ENCODE results near the gene CABS1. TPM values are rescaled to one million over a fixed set of nuclear protein-coding genes. Genes with fewer than 3 reads are reported as not detected.
A peak's percentile ranks its signal among the peaks of the same experiment; 100 is the strongest.

CABS1 gene
- total RNA-seq, 1 experiment from 2014 or later = not detected

DNA sequence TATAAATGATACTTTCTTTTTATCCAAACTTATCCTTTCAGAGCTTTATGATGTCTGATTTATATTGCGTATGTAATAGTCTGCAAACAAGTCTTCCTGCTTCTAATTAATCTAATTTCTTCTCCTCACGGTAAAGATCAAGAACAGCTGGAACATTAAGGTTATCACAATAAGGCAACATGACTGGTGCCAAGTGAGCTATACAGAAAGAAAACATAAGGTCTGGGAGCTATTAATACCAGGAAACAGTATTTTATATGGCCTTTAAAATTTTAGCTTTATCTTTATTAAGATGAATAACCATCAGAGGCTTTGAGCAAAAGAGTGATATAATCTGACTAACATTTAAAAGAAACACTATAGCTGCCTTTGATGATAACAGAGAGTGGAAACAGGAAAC, 28.7 kb upstream of the CABS1 start:
- Histone ChIP-seq H3K79me2 (ENCODE audit: low read length) (no peaks in the 10 kb centered on the region), H3K27me3 (ENCODE audit: low read length) (no peaks in the 10 kb centered on the region), H3K9me2 (replicated peaks; ENCODE audit: insufficient read depth, low read length) (no peaks in the 10 kb centered on the region), H3K4me2 (ENCODE audit: low read depth, low read length, poor library complexity, severe bottlenecking) (no peak overlapping the region), H3K4me3 (ENCODE audit: low read length) (no peak overlapping the region), H3K9ac (ENCODE audit: low read length) (no peak overlapping the region), H3K36me3 (ENCODE audit: insufficient read depth, low read length) (no peaks in the 10 kb centered on the region), H2AFZ (ENCODE audit: low read length) (no peak overlapping the region), H4K20me1 (ENCODE audit: insufficient read depth, low read depth, low read length) (no peaks in the 10 kb centered on the region), H3K4me1 (ENCODE audit: low read length) (no peaks in the 10 kb centered on the region), H3K9me3 (ENCODE audit: low read length) (no peaks in the 10 kb centered on the region), H3K27ac (ENCODE audit: low read length) (no peak overlapping the region)
- no peak for DNase-seq

DNA sequence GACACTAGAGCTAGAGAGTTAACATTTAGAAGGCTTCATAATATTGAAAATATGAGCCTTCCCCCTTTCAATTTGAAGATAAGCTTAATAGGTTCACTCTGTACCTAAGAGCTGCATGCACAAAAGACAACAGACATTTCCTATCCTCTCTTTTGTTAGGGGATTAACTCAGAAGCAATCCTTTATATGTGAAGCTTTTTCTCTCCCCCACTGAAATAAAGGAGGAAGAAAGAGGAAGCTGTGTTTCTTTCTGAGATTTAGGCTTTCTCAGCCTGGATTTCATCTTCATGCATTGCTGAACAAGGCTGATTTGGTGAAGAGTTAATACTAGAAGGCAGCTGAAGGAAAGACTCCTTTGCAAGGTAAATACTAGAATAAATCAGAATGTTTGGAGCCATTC, 21.0 kb upstream of the CABS1 start:
- Histone ChIP-seq H2AFZ (ENCODE audit: low read length) (no peak overlapping the region), H3K4me3 (ENCODE audit: low read length) (no peak overlapping the region), H3K9ac (ENCODE audit: low read length) (no peak overlapping the region), H3K4me2 (ENCODE audit: low read depth, low read length, poor library complexity, severe bottlenecking) (no peak overlapping the region), H3K79me2 (ENCODE audit: low read length) (no peaks in the 10 kb centered on the region), H3K9me2 (replicated peaks; ENCODE audit: insufficient read depth, low read length) (no peaks in the 10 kb centered on the region), H3K9me3 (ENCODE audit: low read length) (no peaks in the 10 kb centered on the region), H3K27me3 (ENCODE audit: low read length) (no peaks in the 10 kb centered on the region), H4K20me1 (ENCODE audit: insufficient read depth, low read depth, low read length) (no peaks in the 10 kb centered on the region), H3K4me1 (ENCODE audit: low read length) (no peaks in the 10 kb centered on the region), H3K27ac (ENCODE audit: low read length) (no peak overlapping the region), H3K36me3 (ENCODE audit: insufficient read depth, low read length) (no peaks in the 10 kb centered on the region)
- peak; percentile 9 for DNase-seq

DNA sequence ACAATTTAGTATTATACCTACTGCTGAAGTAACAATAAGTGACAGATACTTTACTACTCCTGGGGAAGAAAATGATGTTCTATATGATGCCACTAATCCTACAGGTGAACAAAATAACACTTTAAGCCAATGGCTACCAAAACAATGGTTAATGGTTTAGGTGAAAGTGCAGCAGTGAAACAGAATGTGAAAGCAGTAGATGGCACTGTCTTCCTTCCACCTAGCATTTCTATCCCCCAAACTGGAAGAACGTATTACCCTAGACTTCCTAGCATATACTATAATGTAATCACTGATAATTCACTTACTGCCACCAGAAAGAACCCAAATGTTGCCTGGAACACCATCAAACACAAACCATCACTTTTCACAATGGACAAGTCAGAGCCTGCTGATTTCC, 18.9 kb upstream of the CABS1 start:
- no peak overlapping the region for H3K4me2 ChIP-seq (ENCODE audit: low read depth, low read length, poor library complexity, severe bottlenecking)
- H3K79me2 ChIP-seq (ENCODE audit: low read length) = no peaks in the 10 kb centered on the region
- no peak overlapping the region for H3K4me3 ChIP-seq (ENCODE audit: low read length)
- no peak overlapping the region for H2AFZ ChIP-seq (ENCODE audit: low read length)
- H3K27me3 ChIP-seq (ENCODE audit: low read length) = no peaks in the 10 kb centered on the region
- no peaks in the 10 kb centered on the region for H3K4me1 ChIP-seq (ENCODE audit: low read length)
- H3K9me3 ChIP-seq (ENCODE audit: low read length) = no peaks in the 10 kb centered on the region
- peak; percentile 42 for DNase-seq
- H3K9ac ChIP-seq (ENCODE audit: low read length) = no peak overlapping the region
- H3K36me3 ChIP-seq (ENCODE audit: insufficient read depth, low read length) = no peaks in the 10 kb centered on the region
- H4K20me1 ChIP-seq (ENCODE audit: insufficient read depth, low read depth, low read length) = no peaks in the 10 kb centered on the region
- no peaks in the 10 kb centered on the region for H3K9me2 ChIP-seq (replicated peaks; ENCODE audit: insufficient read depth, low read length)
- H3K27ac ChIP-seq (ENCODE audit: low read length) = no peak overlapping the region

DNA sequence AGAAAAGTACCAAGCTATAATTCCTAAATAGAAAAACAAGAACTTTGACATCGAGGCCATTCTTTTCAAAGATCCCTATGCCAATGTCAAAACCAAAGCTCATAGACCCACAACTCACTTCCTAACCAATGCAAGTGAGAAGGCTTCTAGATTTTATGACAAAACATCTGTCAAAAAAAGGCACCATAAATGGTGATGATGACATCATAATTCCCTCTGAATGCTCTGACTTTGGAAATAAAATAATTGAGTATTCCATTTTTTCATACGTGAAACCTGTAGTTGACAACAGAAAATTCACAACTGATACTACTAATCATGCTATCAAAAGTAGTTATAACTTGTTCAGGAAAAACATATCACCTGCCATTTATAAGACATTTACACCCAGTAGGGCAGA, 8.7 kb upstream of the CABS1 start:
- H3K4me1 ChIP-seq (ENCODE audit: low read length) = no peaks in the 10 kb centered on the region
- H3K27ac ChIP-seq (ENCODE audit: low read length) = no peak overlapping the region
- no peaks in the 10 kb centered on the region for H3K9me2 ChIP-seq (replicated peaks; ENCODE audit: insufficient read depth, low read length)
- no peaks in the 10 kb centered on the region for H3K9me3 ChIP-seq (ENCODE audit: low read length)
- H3K79me2 ChIP-seq (ENCODE audit: low read length) = no peaks in the 10 kb centered on the region
- H3K4me2 ChIP-seq (ENCODE audit: low read depth, low read length, poor library complexity, severe bottlenecking) = no peak overlapping the region
- DNase-seq = no peak
- no peaks in the 10 kb centered on the region for H4K20me1 ChIP-seq (ENCODE audit: insufficient read depth, low read depth, low read length)
- H2AFZ ChIP-seq (ENCODE audit: low read length) = no peak overlapping the region
- no peaks in the 10 kb centered on the region for H3K27me3 ChIP-seq (ENCODE audit: low read length)
- H3K36me3 ChIP-seq (ENCODE audit: insufficient read depth, low read length) = no peaks in the 10 kb centered on the region
- H3K4me3 ChIP-seq (ENCODE audit: low read length) = no peak overlapping the region
- no peak overlapping the region for H3K9ac ChIP-seq (ENCODE audit: low read length)

DNA sequence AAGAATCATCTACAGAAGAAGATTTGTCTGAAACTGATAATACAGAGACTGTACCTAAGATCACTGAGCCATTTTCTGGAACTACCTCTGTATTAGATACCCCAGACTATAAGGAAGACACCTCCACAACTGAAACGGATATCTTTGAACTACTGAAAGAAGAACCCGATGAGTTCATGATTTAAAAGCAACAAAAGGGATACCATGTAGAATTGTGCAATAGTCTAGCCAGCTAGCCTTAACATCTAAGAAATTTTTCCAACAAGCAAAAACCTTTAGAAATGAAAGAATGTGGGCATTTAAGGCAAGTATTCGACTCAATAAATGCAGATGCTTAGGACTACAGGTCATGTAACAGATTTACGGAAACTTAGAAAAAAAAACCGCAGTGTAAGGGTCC, 1.3 kb downstream of the CABS1 start:
- Histone ChIP-seq H3K36me3 (ENCODE audit: insufficient read depth, low read length) (no peaks in the 10 kb centered on the region), H3K9me2 (replicated peaks; ENCODE audit: insufficient read depth, low read length) (no peaks in the 10 kb centered on the region), H3K4me2 (ENCODE audit: low read depth, low read length, poor library complexity, severe bottlenecking) (no peak overlapping the region), H2AFZ (ENCODE audit: low read length) (no peak overlapping the region), H3K4me1 (ENCODE audit: low read length) (no peaks in the 10 kb centered on the region), H3K27me3 (ENCODE audit: low read length) (no peaks in the 10 kb centered on the region), H3K9ac (ENCODE audit: low read length) (no peak overlapping the region), H3K4me3 (ENCODE audit: low read length) (no peak overlapping the region), H3K9me3 (ENCODE audit: low read length) (no peaks in the 10 kb centered on the region), H3K79me2 (ENCODE audit: low read length) (no peaks in the 10 kb centered on the region), H3K27ac (ENCODE audit: low read length) (no peak overlapping the region), H4K20me1 (ENCODE audit: insufficient read depth, low read depth, low read length) (no peaks in the 10 kb centered on the region)
- DNase-seq = no peak

DNA sequence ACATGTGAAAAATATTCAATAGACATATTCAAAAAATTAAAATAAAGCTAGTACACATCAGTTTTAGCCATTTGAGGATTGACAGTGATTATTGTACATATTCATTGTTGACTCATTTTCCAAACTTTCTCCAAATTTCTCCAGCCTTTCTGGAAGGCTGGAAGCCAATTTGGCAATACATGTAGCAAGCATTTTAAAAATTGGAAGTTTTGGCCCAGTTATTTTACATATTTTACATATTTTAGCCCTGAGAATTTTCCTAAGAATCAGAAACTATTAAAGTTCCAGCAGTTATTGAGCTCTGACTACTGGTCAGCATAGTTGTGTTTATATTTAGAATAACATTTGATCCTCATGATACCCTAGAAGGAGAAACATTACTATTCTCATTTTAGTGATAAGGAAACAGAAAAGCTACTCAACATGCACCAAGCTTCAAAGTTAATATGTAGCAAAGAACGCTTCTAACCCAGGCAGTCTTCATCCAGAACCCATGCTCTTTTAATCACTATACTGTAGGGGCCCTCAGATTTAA, 3.2 kb downstream of the CABS1 start:
- Histone ChIP-seq H3K36me3 (ENCODE audit: insufficient read depth, low read length) (no peaks in the 10 kb centered on the region), H3K79me2 (ENCODE audit: low read length) (no peaks in the 10 kb centered on the region), H3K9me2 (replicated peaks; ENCODE audit: insufficient read depth, low read length) (no peaks in the 10 kb centered on the region), H3K4me2 (ENCODE audit: low read depth, low read length, poor library complexity, severe bottlenecking) (no peak overlapping the region), H4K20me1 (ENCODE audit: insufficient read depth, low read depth, low read length) (no peaks in the 10 kb centered on the region), H3K9ac (ENCODE audit: low read length) (no peak overlapping the region), H3K9me3 (ENCODE audit: low read length) (no peaks in the 10 kb centered on the region), H3K27me3 (ENCODE audit: low read length) (no peaks in the 10 kb centered on the region), H2AFZ (ENCODE audit: low read length) (no peak overlapping the region), H3K4me3 (ENCODE audit: low read length) (no peak overlapping the region), H3K4me1 (ENCODE audit: low read length) (no peaks in the 10 kb centered on the region), H3K27ac (ENCODE audit: low read length) (no peak overlapping the region)
- no peak for DNase-seq

DNA sequence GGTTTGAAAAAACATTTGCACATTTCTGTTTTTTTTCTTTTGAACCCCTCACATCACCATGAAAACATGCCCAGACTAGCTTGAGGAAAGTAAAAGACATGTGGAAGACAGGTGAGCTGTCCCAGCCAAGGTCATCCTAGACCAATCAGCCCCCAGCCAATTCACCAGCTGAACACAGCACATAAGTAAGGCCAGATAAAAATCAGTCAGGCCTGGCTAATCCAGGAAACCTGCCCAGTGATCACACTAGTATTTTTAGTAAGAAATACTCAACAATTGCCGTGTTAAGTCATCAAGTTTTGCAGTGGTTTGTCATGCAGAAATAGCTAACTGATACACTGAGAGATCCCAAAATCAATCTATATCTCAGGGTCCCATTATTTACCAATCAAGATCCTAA, 21.4 kb downstream of the CABS1 start:
- Histone ChIP-seq H3K79me2 (ENCODE audit: low read length) (no peaks in the 10 kb centered on the region), H3K4me2 (ENCODE audit: low read depth, low read length, poor library complexity, severe bottlenecking) (no peak overlapping the region), H3K9ac (ENCODE audit: low read length) (no peak overlapping the region), H3K27ac (ENCODE audit: low read length) (no peak overlapping the region), H2AFZ (ENCODE audit: low read length) (no peak overlapping the region), H4K20me1 (ENCODE audit: insufficient read depth, low read depth, low read length) (no peaks in the 10 kb centered on the region), H3K4me1 (ENCODE audit: low read length) (no peaks in the 10 kb centered on the region), H3K4me3 (ENCODE audit: low read length) (no peak overlapping the region), H3K36me3 (ENCODE audit: insufficient read depth, low read length) (no peaks in the 10 kb centered on the region), H3K27me3 (ENCODE audit: low read length) (no peaks in the 10 kb centered on the region), H3K9me2 (replicated peaks; ENCODE audit: insufficient read depth, low read length) (no peaks in the 10 kb centered on the region), H3K9me3 (ENCODE audit: low read length) (no peaks in the 10 kb centered on the region)
- no peak for DNase-seq

DNA sequence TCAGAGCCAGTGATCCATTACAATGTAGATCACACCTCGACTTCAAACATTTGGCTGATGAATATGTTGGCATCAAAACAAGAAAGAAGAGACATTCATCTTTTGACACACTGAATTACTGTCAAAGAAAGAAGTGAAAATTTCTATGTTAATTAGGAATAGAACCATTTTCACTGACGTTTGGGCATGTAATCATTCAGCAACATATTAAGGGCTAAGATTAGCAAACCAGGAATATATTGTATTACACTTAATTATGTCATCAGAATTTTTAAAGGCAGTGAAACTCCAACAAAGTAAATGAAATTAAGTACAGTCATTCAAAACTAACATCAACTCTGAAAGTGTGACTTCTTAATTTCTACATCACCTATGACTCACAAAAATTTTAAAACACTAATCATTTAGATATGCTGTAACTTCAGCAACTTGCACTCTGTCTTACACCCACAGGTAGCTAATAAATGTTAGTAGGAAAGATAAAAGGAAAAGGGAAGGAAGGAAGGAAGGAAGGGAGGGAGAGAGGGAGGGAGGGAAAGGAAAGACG, 24.4 kb downstream of the CABS1 start:
- Histone ChIP-seq H3K36me3 (ENCODE audit: insufficient read depth, low read length) (no peaks in the 10 kb centered on the region), H3K9me3 (ENCODE audit: low read length) (no peaks in the 10 kb centered on the region), H3K27me3 (ENCODE audit: low read length) (no peaks in the 10 kb centered on the region), H3K79me2 (ENCODE audit: low read length) (no peaks in the 10 kb centered on the region), H3K4me2 (ENCODE audit: low read depth, low read length, poor library complexity, severe bottlenecking) (no peak overlapping the region), H3K4me3 (ENCODE audit: low read length) (no peak overlapping the region), H3K9me2 (replicated peaks; ENCODE audit: insufficient read depth, low read length) (no peaks in the 10 kb centered on the region), H3K4me1 (ENCODE audit: low read length) (no peaks in the 10 kb centered on the region), H3K9ac (ENCODE audit: low read length) (no peak overlapping the region), H2AFZ (ENCODE audit: low read length) (no peak overlapping the region), H4K20me1 (ENCODE audit: insufficient read depth, low read depth, low read length) (no peaks in the 10 kb centered on the region), H3K27ac (ENCODE audit: low read length) (no peak overlapping the region)
- no peak for DNase-seq

DNA sequence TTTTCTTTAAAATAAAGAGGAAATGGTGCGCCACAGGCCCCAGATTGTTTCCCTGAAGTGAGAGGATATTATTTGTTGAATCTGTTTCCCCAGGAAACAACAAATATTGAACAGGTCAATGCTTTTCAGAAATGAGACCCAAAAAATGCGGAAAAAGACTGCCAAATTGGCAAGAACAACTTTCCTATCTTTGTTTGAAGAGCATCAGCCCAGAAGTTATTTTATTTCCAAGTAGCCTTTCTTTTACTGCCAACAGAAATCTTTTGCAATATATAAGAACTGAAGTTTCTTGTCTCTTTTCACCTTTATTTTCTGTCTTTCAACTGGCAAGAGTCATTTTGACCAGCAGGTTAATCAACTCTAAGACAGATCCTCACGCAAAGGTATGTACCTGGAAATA, 25.7 kb downstream of the CABS1 start, which contains the start of gene SMR3A:
Gene SMR3A, plus strand, starts transcription at position 301 of the 400 bp plus-strand sequence. CDS start 1,356 bp downstream, outside the sequence.
- no peak within 1 kb of the TSS for H2AFZ ChIP-seq (ENCODE audit: low read length)
- H3K4me3 ChIP-seq (ENCODE audit: low read length) = no peak within 1 kb of the TSS
- no peaks in the 10 kb centered on the region for H4K20me1 ChIP-seq (ENCODE audit: insufficient read depth, low read depth, low read length)
- no peaks in the 10 kb centered on the region for H3K9me2 ChIP-seq (replicated peaks; ENCODE audit: insufficient read depth, low read length)
- no peak for DNase-seq
- no peak within 1 kb of the TSS for H3K4me2 ChIP-seq (ENCODE audit: low read depth, low read length, poor library complexity, severe bottlenecking)
- H3K36me3 ChIP-seq (ENCODE audit: insufficient read depth, low read length) = no peaks in the 10 kb centered on the region
- H3K27me3 ChIP-seq (ENCODE audit: low read length) = no peaks in the 10 kb centered on the region
- no peaks in the 10 kb centered on the region for H3K4me1 ChIP-seq (ENCODE audit: low read length)
- no peaks in the 10 kb centered on the region for H3K79me2 ChIP-seq (ENCODE audit: low read length)
- H3K9me3 ChIP-seq (ENCODE audit: low read length) = no peaks in the 10 kb centered on the region
- no peak within 1 kb of the TSS for H3K9ac ChIP-seq (ENCODE audit: low read length)
- H3K27ac ChIP-seq (ENCODE audit: low read length) = no peak within 1 kb of the TSS

All from Karpas-422 (cell line).